HepG2 (cell line): ENCODE measurements around the gene CAPN12. TPM values are rescaled to one million over a fixed set of nuclear protein-coding genes. Genes with fewer than 3 reads are reported as not detected.

Experiments
- BRD4 ChIP-seq: sonication (generic); formaldehyde crosslinking; IDR thresholded peaks from 2 replicates; pipeline ENCODE4 v1.4.0; 2020; ENCODE audit warnings: missing genetic modification reagents
- GPBP1L1 ChIP-seq: sonication (generic); formaldehyde crosslinking; IDR thresholded peaks from 2 replicates; pipeline ENCODE4 v1.5.0; 2020; ENCODE audit warnings: mild to moderate bottlenecking, missing genetic modification reagents
- HNF1A ChIP-seq, 2 experiments: sonication (generic) in 1 of 2; formaldehyde crosslinking in 1 of 2; IDR thresholded peaks; 2 replicates each; pipeline versions ENCODE4 v1.4.0 to v1.6.1; 2016 to 2020; ENCODE audit warnings: borderline replicate concordance in 1 of 2, low read depth in 1 of 2, mild to moderate bottlenecking in 1 of 2, missing genetic modification reagents in 1 of 2
- JARID2 ChIP-seq: sonication (generic); formaldehyde crosslinking; IDR thresholded peaks from 2 replicates; pipeline ENCODE4 v1.8.1; 2023; ENCODE audit warnings: missing genetic modification reagents, inconsistent platforms; ENCODE audit not compliant: insufficient replicate concordance
- MTA3 ChIP-seq: sonication (generic); formaldehyde crosslinking; IDR thresholded peaks from 2 replicates; pipeline ENCODE4 v1.4.0; 2020; ENCODE audit warnings: missing genetic modification reagents
- NFKB2 ChIP-seq: sonication (generic); formaldehyde crosslinking; IDR thresholded peaks from 2 replicates; pipeline ENCODE4 v1.4.0; 2020; ENCODE audit warnings: missing genetic modification reagents, borderline replicate concordance
- PAWR ChIP-seq: sonication (generic); formaldehyde crosslinking; IDR thresholded peaks from 2 replicates; pipeline ENCODE4 v1.4.0; 2020; ENCODE audit warnings: missing genetic modification reagents, mild to moderate bottlenecking, borderline replicate concordance
- REPIN1 ChIP-seq: sonication (generic); formaldehyde crosslinking; IDR thresholded peaks from 2 replicates; pipeline ENCODE4 v1.8.0; 2022; ENCODE audit warnings: missing genetic modification reagents, low read depth, mild to moderate bottlenecking, borderline replicate concordance
- SNAPC4 ChIP-seq: sonication (generic); formaldehyde crosslinking; IDR thresholded peaks from 2 replicates; pipeline ENCODE4 v1.4.0; 2020; ENCODE audit warnings: mild to moderate bottlenecking, missing genetic modification reagents
- TBX3 ChIP-seq: fragments of 450-650 bp; IDR thresholded peaks from 2 replicates; pipeline ENCODE4 v1.6.1; 2017; ENCODE audit warnings: antibody characterized with exemption, mild to moderate bottlenecking, inconsistent platforms, borderline replicate concordance
- TEAD2 ChIP-seq: sonication (generic); formaldehyde crosslinking; IDR thresholded peaks from 2 replicates; pipeline ENCODE4 v1.9.0; 2021; ENCODE audit warnings: missing genetic modification reagents
- ZNF24 ChIP-seq: fragments of 450-650 bp; IDR thresholded peaks from 2 replicates; pipeline ENCODE4 v1.6.1; 2017; ENCODE audit warnings: antibody characterized with exemption, mild to moderate bottlenecking
- ZNF276 ChIP-seq: sonication (generic); formaldehyde crosslinking; IDR thresholded peaks from 2 replicates; pipeline ENCODE4 v1.4.0; 2020; ENCODE audit warnings: mild to moderate bottlenecking, low read depth, missing genetic modification reagents
- ZNF572 ChIP-seq: sonication (generic); formaldehyde crosslinking; IDR thresholded peaks from 2 replicates; pipeline ENCODE4 v1.5.1; 2020; ENCODE audit warnings: mild to moderate bottlenecking, missing genetic modification reagents
- ZNF737 ChIP-seq: sonication (generic); formaldehyde crosslinking; IDR thresholded peaks from 2 replicates; pipeline ENCODE4 v1.5.0; 2020; ENCODE audit warnings: missing genetic modification reagents, mild to moderate bottlenecking, borderline replicate concordance
- ZSCAN25 ChIP-seq: sonication (generic); formaldehyde crosslinking; IDR thresholded peaks from 2 replicates; pipeline ENCODE4 v1.8.0; 2022; ENCODE audit warnings: mild to moderate bottlenecking, missing genetic modification reagents
- polyA plus RNA-seq, 8 experiments: library from polyadenylated mRNA; depleted of rRNA in 3 of 8; stranded (reverse) in 7 of 8; unstranded in 1 of 8; fragments of >200 nt; fragmentation: Illumina TruSeq in 4 of 8; extraction: Trizol in 4 of 8; gene quantifications; 2 replicates each; pipeline versions ENCODE4 v1.2.1 to v1.2.3, GENCODE V29; 2011 to 2016; ENCODE audit warnings: low read depth in 4 of 8, missing spikeins in 1 of 8, mixed read lengths in 1 of 8; ENCODE audit not compliant: insufficient read depth in 1 of 8
- total RNA-seq, 5 experiments: library from RNA; depleted of rRNA; stranded (reverse); fragments of >200 nt; fragmentation: Illumina TruSeq; extraction: Trizol; gene quantifications; 2 replicates each; pipeline ENCODE4 v1.2.3, GENCODE V29; 2016; ENCODE audit warnings: low read depth in 1 of 5

CAPN12 gene
- total and polyA plus RNA-seq, 2 of the 13 experiments (the other 11 are each of a cell fraction or from before 2014, with no cell fraction given): 1.6 to 13.6 TPM

GRCh38 chr19:38693380-38694223 lies 50.7 kb downstream of the CAPN12 start (continued):
- TF ChIP-seq HNF1A (IDR thresholded peaks at IDR 0.05; ENCODE audit: low read depth): no peak
- TF ChIP-seq HNF1A (CRISPR knock-in tag; IDR thresholded peaks at IDR 0.05; ENCODE audit: borderline replicate concordance): no peak
- TF ChIP-seq BRD4 (CRISPR knock-in tag): no peak
- TF ChIP-seq TEAD2 (CRISPR knock-in tag): no peak
- no peak for TF ChIP-seq SNAPC4 (CRISPR knock-in tag)
- no peak for TF ChIP-seq MTA3 (CRISPR knock-in tag)
- TF ChIP-seq REPIN1 (CRISPR knock-in tag): no peak
- no peak for TF ChIP-seq TBX3
- no peak for TF ChIP-seq ZNF276 (CRISPR knock-in tag)
- no peak for TF ChIP-seq GPBP1L1 (CRISPR knock-in tag)
- TF ChIP-seq NFKB2: no peak
- TF ChIP-seq PAWR (CRISPR knock-in tag): no peak
- TF ChIP-seq ZNF737 (CRISPR knock-in tag): no peak
- TF ChIP-seq ZSCAN25 (CRISPR knock-in tag): no peak
- no peak for TF ChIP-seq JARID2 (CRISPR knock-in tag)
- TF ChIP-seq ZNF24: peak; percentile 49; the same call in 1 of the 2 replicates
- no peak for TF ChIP-seq ZNF572
